Activated CD4-positive, alpha-beta T cell treated with anti-CD3 and anti-CD28 coated beads, Interleukin-2, amount 10 ng/mL, durations not matched to agents 24 days and 14 days (primary cell): ENCODE measurements around the gene ZNF780A. TPM values are rescaled to one million over a fixed set of nuclear protein-coding genes. Genes with fewer than 3 reads are reported as not detected.
A peak's percentile ranks its signal among the peaks of the same experiment; 100 is the strongest.

Source experiments
- DNase-seq: peaks from one replicate; pipeline ENCODE4 v3.0.0; 2022
- H3K27ac Mint-ChIP-seq: one replicate; pipeline ENCODE4 v1.8.0; 2022; ENCODE audit warnings: mild to moderate bottlenecking, mixed read lengths
- H3K27me3 Mint-ChIP-seq: one replicate; pipeline ENCODE4 v1.8.0; 2022; ENCODE audit warnings: mixed read lengths
- H3K36me3 Mint-ChIP-seq: one replicate; pipeline ENCODE4 v1.8.0; 2022; ENCODE audit warnings: low read depth, mild to moderate bottlenecking, mixed read lengths
- H3K4me1 Mint-ChIP-seq: one replicate; pipeline ENCODE4 v1.8.0; 2021; ENCODE audit warnings: mixed read lengths
- H3K4me3 Mint-ChIP-seq: one replicate; pipeline ENCODE4 v1.8.0; 2022; ENCODE audit warnings: mild to moderate bottlenecking, moderate library complexity, mixed read lengths
- H3K9me3 Mint-ChIP-seq: one replicate; pipeline ENCODE4 v1.8.0; 2021; ENCODE audit warnings: mixed read lengths
- intact Hi-C: fragments of 100-400 bp; cut with micrococcal nuclease; formaldehyde crosslinking; loops from one replicate; pipeline ENCODE4 v1.15.1; 2023
- total RNA-seq: library from RNA; stranded (reverse); gene quantifications from 2 replicates; pipeline ENCODE4 v1.2.3, GENCODE V29; 2022

The ZNF780A gene
- total RNA-seq, 1 donor from 2014 or later: 14.7 TPM

GRCh38 chr19:40104754-40105153 lies 14.0 kb upstream of the ZNF780A start:
- intact Hi-C loops: no loop called here
- no peak for DNase-seq
- Mint-ChIP-seq H3K36me3 (no peaks in the 10 kb centered on the region), H3K27ac (no peak overlapping the region), H3K9me3 (no peaks in the 10 kb centered on the region), H3K4me3 (no peak overlapping the region), H3K4me1 (no peaks in the 10 kb centered on the region), H3K27me3 (peaks cover 3% of the 10 kb centered on the region)

- no peak for DNase-seq
- Mint-ChIP-seq H3K27me3 (peaks cover 7% of the 10 kb centered on the region), H3K4me1 (no peaks in the 10 kb centered on the region), H3K4me3 (no peak overlapping the region), H3K36me3 (no peaks in the 10 kb centered on the region), H3K27ac (no peak overlapping the region), H3K9me3 (no peaks in the 10 kb centered on the region)
- intact Hi-C loops: no loop called here
These were observed 12.9 kb upstream of the ZNF780A start for GRCh38 chr19:40103600-40103999.

- H3K27ac Mint-ChIP-seq: no peak overlapping the region
- H3K36me3 Mint-ChIP-seq: no peaks in the 10 kb centered on the region
These were observed 11.1 kb upstream of the ZNF780A start for GRCh38 chr19:40101813-40102212.

GRCh38 chr19:40093416-40093815 lies 2.7 kb upstream of the ZNF780A start:
- Mint-ChIP-seq H3K27me3 (peaks cover 14% of the 10 kb centered on the region), H3K36me3 (peaks cover 7% of the 10 kb centered on the region), H3K4me3 (no peak overlapping the region), H3K9me3 (peaks cover 19% of the 10 kb centered on the region), H3K27ac (no peak overlapping the region), H3K4me1 (peaks cover 17% of the 10 kb centered on the region)
- intact Hi-C loops: loop anchor here (5.0 kb wide), 1 partner anchor 36 kb away; the partner anchor contains the start of gene ZNF780B
- no peak for DNase-seq

More at GRCh38 chr19:40101813-40102212, 11.1 kb upstream of the ZNF780A start:
- no peak for DNase-seq
- H3K27me3 Mint-ChIP-seq: peaks cover 14% of the 10 kb centered on the region
- H3K4me3 Mint-ChIP-seq: no peak overlapping the region
- peaks cover 8% of the 10 kb centered on the region for H3K9me3 Mint-ChIP-seq
- H3K4me1 Mint-ChIP-seq: no peaks in the 10 kb centered on the region
- intact Hi-C loops: no loop called here

GRCh38 chr19:40091205-40092129 lies 724 bp upstream of the ZNF780A start:
- H3K4me3 Mint-ChIP-seq: peak overlapping the region; percentile 97
- H3K9me3 Mint-ChIP-seq: peaks cover 17% of the 10 kb centered on the region
- DNase-seq: no peak
- peaks cover 6% of the 10 kb centered on the region for H3K27me3 Mint-ChIP-seq
- H3K4me1 Mint-ChIP-seq: peaks cover 25% of the 10 kb centered on the region
- intact Hi-C loops: loop anchor here (5.0 kb wide), 1 partner anchor 34 kb away; the partner anchor contains the start of gene ZNF780B
- H3K27ac Mint-ChIP-seq: peak overlapping the region; percentile 97
- H3K36me3 Mint-ChIP-seq: peaks cover 16% of the 10 kb centered on the region

- H3K27ac Mint-ChIP-seq: peak overlapping the region; percentile 97
- H3K36me3 Mint-ChIP-seq: peaks cover 20% of the 10 kb centered on the region
- H3K9me3 Mint-ChIP-seq: peaks cover 12% of the 10 kb centered on the region
- H3K4me1 Mint-ChIP-seq: peaks cover 25% of the 10 kb centered on the region
- peak overlapping the region; percentile 97 for H3K4me3 Mint-ChIP-seq
- peaks cover 2% of the 10 kb centered on the region for H3K27me3 Mint-ChIP-seq
- intact Hi-C loops: no loop called here
- no peak for DNase-seq
These were observed 1.3 kb downstream of the ZNF780A start for GRCh38 chr19:40089462-40089861.

GRCh38 chr19:40088299-40089047 lies 2.3 kb downstream of the ZNF780A start:
- Mint-ChIP-seq H3K27me3 (peaks cover 2% of the 10 kb centered on the region), H3K27ac (no peak overlapping the region), H3K4me1 (peaks cover 25% of the 10 kb centered on the region), H3K4me3 (peak overlapping the region; percentile 17), H3K36me3 (peaks cover 26% of the 10 kb centered on the region), H3K9me3 (peaks cover 12% of the 10 kb centered on the region)
- no peak for DNase-seq
- intact Hi-C loops: no loop called here

GRCh38 chr19:40084948-40085347 lies 5.8 kb downstream of the ZNF780A start:
- Mint-ChIP-seq H3K9me3 (peaks cover 17% of the 10 kb centered on the region), H3K27ac (no peak overlapping the region), H3K4me1 (peaks cover 17% of the 10 kb centered on the region), H3K27me3 (no peaks in the 10 kb centered on the region), H3K36me3 (peaks cover 57% of the 10 kb centered on the region), H3K4me3 (no peak overlapping the region)
- intact Hi-C loops: no loop called here
- DNase-seq: no peak

GRCh38 chr19:40081411-40081810 lies 9.3 kb downstream of the ZNF780A start:
- DNase-seq: no peak
- H3K4me1 Mint-ChIP-seq: no peaks in the 10 kb centered on the region
- no peak overlapping the region for H3K4me3 Mint-ChIP-seq
- H3K27ac Mint-ChIP-seq: no peak overlapping the region
- peaks cover 35% of the 10 kb centered on the region for H3K9me3 Mint-ChIP-seq
- no peaks in the 10 kb centered on the region for H3K27me3 Mint-ChIP-seq
- peaks cover 77% of the 10 kb centered on the region for H3K36me3 Mint-ChIP-seq
- intact Hi-C loops: no loop called here

- Mint-ChIP-seq H3K4me1 (no peaks in the 10 kb centered on the region), H3K4me3 (no peak overlapping the region), H3K27me3 (no peaks in the 10 kb centered on the region), H3K9me3 (peaks cover 46% of the 10 kb centered on the region), H3K27ac (no peak overlapping the region), H3K36me3 (peaks cover 88% of the 10 kb centered on the region)
- intact Hi-C loops: no loop called here
- no peak for DNase-seq
These were observed 10.5 kb downstream of the ZNF780A start for GRCh38 chr19:40080289-40080688.

GRCh38 chr19:40078377-40078776 lies 12.4 kb downstream of the ZNF780A start:
- H3K4me1 Mint-ChIP-seq: no peaks in the 10 kb centered on the region
- H3K36me3 Mint-ChIP-seq: peaks cover 97% of the 10 kb centered on the region
- no peak for DNase-seq
- peaks cover 54% of the 10 kb centered on the region for H3K9me3 Mint-ChIP-seq
- H3K27me3 Mint-ChIP-seq: no peaks in the 10 kb centered on the region
- H3K27ac Mint-ChIP-seq: no peak overlapping the region
- intact Hi-C loops: no loop called here
- H3K4me3 Mint-ChIP-seq: no peak overlapping the region

- no peaks in the 10 kb centered on the region for H3K4me1 Mint-ChIP-seq
- peaks cover 54% of the 10 kb centered on the region for H3K36me3 Mint-ChIP-seq
- no peak overlapping the region for H3K27ac Mint-ChIP-seq
- H3K27me3 Mint-ChIP-seq: no peaks in the 10 kb centered on the region
- no peak overlapping the region for H3K4me3 Mint-ChIP-seq
- H3K9me3 Mint-ChIP-seq: peaks cover 46% of the 10 kb centered on the region
- intact Hi-C loops: no loop called here
- DNase-seq: no peak
These were observed 20.7 kb downstream of the ZNF780A start for GRCh38 chr19:40070058-40070457.

- Mint-ChIP-seq H3K36me3 (peaks cover 8% of the 10 kb centered on the region), H3K27me3 (peaks cover 12% of the 10 kb centered on the region), H3K4me1 (peaks cover 12% of the 10 kb centered on the region), H3K4me3 (no peak overlapping the region), H3K27ac (no peak overlapping the region), H3K9me3 (peaks cover 25% of the 10 kb centered on the region)
- intact Hi-C loops: loop anchor here (5.0 kb wide), 2 partner anchors 33 to 62 kb away; partner anchors contain the start of genes ZNF546 and ZNF780A
- no peak for DNase-seq
These were observed 31.1 kb downstream of the ZNF780A start for GRCh38 chr19:40059624-40060023.

- intact Hi-C loops: loop anchor here (2.0 to 5.0 kb wide), 3 partner anchors 35 to 86 kb away; partner anchors contain the start of genes PSMC4, ZNF546 and ZNF780A
- H3K4me1 Mint-ChIP-seq: peaks cover 34% of the 10 kb centered on the region
- peaks cover 28% of the 10 kb centered on the region for H3K36me3 Mint-ChIP-seq
These were observed 33.6 kb downstream of the ZNF780A start for GRCh38 chr19:40057166-40057565.

More at GRCh38 chr19:40057166-40057565, 33.6 kb downstream of the ZNF780A start:
- Mint-ChIP-seq H3K4me3 (peak overlapping the region; percentile 100), H3K27ac (no peak overlapping the region), H3K9me3 (peaks cover 32% of the 10 kb centered on the region), H3K27me3 (peaks cover 8% of the 10 kb centered on the region)
- DNase-seq: no peak
